MV-4-11 (cell line): Measurements from ENCODE around the gene USP35.
"Not testable (repeated sequence)": the region's sequence is repeated elsewhere in the genome, so short reads cannot be mapped to it uniquely, and the experiment has no call there.

Experiments used
- DNase-seq: peaks from one replicate; lab custom pipeline; 2025; lab: John Stamatoyannopoulos, UW

USP35 gene

GRCh38 chr11:78216021-78216420, 27.3 kb downstream of the USP35 start:
- no peak for DNase-seq

GRCh38 chr11:78216571-78217287, 28.0 kb downstream of the USP35 start:
- DNase-seq = no peak

DNA sequence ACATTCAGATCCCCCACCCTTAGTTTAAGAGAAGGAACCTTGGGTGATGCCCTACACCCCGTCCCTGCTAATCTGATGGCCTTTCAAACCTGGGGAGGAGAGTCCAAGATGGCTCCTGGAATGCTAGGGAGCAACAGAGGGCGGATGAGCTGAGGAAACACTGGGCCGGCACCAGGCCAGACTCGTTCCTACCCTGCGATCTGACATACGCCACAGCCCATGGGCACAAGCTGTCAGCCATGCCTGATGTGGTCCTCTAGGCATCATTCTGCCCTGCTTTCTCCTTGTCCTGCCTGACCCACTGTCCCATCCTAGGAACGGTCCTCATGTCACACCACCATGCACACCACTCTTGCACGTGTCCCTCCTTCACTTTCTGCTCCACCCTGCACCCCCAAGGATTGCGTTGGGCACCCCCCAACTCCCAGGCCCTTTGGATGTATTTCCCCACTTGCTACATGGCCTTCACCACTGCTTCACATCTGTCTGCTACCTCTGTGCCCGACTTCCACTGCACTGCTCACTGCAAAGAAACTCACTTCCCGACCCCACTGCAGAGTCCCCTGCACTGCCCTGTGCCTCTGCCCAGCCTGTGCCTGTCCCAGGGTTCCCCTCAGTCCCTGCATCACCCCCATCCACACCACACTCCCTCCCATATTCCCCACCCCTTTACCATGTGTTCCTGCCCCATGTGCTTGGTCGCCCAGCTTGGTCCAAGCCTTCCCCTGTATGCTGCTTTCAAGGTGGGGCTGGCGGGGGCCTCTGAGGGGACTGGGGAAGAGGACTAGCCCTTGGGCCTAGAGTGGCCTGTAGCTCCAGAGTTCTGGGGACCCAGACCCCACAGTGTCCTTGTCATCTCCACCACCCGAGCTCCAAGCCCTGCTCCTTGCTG, 29.2 kb downstream of the USP35 start:
- DNase-seq = no peak

DNA sequence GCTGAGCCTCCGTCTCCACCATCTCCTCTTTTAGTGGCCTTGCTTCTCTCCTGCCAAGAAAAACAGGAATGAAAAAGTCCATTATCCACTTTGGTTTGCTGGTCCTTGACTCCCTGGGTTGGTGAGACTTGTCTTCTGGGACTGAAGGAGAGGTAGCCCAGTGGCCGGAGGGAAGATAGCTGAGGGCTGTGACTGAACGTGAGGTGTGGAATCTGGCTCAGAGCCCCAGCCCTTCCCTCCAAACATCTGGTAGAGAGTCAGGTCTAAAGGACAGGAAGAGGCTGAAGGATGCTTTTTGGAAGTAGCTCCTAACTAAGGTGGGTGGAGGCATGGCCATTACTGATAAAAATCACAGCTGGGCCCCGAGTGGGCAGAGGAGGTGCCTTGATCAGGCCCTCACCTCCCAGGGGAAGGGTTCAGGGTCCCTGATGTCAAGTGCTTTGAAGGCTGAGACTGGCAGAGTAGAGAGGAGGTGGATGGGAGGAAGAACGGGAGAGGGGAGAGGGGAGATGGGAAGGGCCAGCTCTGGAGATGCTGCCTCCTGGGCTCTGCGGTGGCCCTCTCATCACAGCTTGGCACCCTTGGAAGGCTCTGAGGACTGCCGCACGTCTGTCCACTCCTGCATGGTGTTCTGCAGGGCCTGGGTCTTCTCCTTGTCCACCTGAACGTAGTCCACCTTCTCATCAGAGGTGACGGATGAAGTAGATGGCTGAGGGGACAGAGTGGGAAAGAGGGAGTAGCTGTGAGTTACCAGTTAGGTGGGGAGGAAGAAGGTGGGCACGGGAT, 30.2 kb downstream of the USP35 start:
- no peak for DNase-seq

DNA sequence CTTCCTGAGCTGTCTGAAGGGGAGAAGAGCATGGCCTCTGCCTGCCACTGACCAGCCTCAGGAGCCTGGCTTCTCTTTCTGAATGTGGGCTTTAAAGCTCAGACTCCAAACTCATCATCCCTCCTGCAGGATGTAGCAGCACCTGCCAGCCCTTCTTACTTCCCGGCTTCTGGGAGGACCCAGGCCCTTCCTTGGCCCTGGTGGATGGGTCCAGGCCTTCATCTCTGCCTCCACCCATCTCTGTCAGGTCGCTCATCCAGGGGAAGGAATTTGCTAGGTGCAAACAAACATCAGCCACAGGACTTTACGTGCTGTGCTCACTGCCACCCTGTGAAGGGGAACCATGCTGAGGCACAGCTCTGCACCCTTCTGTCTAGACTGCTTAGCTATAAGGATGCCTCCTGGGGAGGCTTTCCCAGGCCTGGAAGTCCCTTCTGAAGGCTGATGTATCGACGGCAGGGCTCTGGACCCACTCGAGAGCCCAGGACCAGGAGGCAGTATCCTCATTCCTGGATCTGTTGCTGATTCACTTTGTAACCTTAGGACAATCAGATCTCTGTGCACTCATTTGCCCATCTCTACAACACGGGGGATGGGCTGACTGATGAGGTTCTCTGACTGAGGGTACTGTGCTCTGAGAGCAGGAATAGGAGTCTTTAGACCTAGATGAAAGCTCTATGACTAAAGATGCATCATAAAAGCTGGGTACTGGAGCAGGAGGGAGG, 30.9 kb downstream of the USP35 start:
- DNase-seq = no peak

DNA sequence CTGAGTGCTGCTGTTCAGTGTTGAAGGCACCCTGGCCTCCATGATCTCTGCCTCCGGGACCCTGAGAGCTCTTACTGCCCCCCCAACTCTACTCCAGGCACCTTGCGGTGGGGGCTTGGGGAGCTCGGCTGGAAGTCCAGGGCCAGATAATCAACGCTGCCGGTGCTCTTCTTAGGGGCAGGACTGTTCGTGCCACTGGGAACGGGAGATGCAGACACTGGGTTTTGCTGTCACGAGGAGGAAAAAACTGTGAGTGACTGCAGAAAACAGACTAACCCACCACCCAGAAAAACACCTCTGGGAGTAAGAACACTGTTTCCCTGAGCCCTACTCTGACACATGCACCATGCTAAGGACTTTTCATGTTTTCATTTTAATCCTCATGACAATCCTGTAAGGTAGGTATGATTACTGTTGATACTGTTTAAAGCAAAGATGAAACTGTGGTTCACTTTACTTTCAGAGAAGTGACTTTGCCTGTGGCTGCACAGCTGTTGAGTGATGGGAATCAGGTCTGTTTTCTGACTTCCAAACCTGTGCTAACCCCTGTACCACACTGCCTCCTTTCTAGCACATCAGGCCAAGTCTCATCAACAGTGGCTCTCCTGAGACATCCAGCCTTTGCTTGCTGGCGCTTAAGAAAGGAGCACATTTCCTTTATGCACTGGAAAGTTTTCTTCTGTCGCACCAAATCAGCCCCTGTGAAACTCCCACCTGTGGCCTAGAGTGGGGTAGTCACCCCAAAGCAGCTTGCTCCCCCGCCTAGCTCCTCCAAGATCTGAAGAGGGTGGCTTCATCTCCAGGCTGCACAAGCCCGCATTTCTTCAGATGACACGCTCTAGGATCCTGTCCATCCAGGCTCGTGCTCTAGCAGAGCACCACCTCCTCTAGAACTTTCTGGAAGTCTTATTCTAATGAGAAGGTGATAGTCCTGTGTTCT, 31.8 kb downstream of the USP35 start:
- no peak for DNase-seq

GRCh38 chr11:78221396-78222315, 32.9 kb downstream of the USP35 start:
- DNase-seq = no peak

DNA sequence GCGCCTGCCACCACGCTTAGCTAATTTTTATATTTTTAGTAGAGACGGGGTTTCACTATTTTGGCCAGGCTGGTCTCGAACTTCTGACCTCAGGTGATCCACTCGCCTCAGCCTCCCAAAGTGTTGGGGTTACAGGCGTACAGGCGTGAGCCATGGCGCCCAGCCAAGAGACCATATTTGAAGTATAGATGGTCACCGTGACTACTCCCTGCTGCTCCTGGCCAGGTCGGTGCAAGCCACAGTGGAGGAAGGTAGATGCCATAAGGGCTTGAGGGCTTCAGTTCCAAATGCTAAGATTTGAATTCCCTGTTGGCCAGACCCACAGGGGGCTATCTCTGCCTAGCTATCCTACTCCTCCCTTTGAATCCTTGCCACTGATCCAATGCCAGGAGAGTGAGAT, 34.0 kb downstream of the USP35 start:
- not testable (repeated sequence) for DNase-seq

- DNase-seq = no peak
Measured at GRCh38 chr11:78223320-78223954, 34.7 kb downstream of the USP35 start.

DNA sequence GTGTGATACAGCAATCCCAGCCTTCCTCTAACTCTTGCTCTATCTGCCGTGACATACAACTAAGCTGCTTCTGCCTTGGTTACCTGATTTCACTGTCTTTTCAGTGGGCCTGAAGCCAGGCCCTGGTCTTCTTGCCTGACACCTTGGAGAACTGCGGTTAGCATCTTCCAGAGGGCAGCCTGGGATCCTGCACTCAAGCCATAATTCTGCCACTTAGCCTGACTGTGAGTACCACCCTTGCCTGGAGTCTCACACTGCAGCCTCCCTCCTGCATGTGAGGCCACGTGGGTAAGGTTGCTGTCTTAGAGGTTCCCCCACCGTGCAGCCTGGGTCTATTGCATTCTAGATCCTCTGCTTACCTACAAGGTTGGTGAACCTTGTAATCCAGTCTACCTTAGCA, 35.8 kb downstream of the USP35 start:
- DNase-seq = no peak

GRCh38 chr11:78224906-78225420, 36.2 kb downstream of the USP35 start:
- DNase-seq = no peak

- no peak for DNase-seq
Measured at GRCh38 chr11:78226684-78227680, 38.3 kb downstream of the USP35 start.

DNA sequence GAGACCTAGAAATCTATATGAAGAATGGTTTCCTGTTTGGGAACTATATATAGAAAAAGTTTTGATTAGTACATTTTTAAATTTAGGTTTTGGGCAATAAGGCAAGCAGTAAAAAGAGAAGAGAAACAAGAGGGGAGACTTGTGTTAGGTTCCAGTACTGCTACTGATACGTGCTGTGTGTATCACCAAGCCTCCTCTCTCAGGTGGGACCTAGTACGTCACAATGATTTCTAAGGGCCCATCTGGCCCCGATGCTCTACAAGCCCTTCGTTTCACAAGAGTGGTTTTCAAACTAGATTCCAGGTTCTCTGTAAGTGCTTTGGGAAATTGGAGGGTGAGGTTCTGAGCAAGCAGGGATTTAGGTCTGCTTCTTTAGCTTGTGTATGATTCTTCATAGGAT, 39.2 kb downstream of the USP35 start:
- peak; percentile 67 for DNase-seq

GRCh38 chr11:78228467-78228866, 39.7 kb downstream of the USP35 start:
- DNase-seq = peak; percentile 64

DNA sequence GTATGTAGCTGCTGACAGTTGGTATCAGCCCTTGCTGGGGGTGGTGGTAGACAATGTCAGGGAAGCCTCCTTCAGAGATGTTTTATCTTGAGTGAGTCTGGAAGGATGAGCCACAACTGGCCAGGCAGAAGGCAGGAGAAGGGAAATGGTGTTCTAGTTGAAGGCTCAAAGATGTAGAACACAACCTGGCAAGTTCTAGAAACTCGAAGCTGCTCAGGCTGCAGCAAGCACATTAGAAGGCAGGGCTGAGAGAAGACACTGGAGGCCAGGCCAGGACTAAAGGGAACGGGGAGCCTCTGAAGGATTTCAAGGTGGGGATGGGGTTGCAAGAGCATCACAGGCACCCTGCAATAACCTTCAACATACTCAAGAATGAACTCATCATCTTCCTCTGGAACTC, 40.4 kb downstream of the USP35 start:
- no peak for DNase-seq

DNA sequence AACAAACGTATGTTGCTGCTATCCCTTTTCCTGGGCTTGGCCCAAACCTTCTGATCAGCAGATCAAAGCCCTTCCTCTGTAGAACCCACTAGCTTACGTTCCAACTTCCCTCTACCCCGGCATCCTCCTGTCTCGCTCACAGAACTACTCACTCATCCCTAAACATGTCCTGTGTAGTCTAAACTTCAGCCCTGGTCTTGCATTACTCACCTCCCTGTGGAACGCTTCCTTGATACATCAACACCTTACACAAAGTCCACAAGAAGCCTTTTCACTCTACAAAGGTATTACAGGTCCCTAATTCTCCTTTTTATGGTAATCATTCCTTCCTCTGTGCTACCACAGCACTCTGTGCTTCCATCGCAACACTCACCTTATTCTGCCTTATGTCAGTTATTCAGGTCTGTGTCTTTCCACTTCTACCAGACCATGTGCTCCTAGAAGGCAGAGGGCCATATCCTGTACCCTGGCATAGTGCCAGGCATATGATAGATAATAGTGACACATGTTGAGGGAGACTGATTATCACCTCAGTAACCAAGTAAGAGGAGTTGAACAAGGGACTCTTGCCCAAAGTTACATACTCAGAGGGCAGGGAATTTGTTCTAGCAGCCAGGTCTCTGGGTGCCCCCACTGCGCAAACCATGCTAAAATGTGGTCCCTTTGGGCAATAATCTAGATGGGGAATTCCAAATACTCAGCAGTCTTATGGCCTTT, 41.6 kb downstream of the USP35 start:
- no peak for DNase-seq

- peak; percentile 69 for DNase-seq
Measured at GRCh38 chr11:78231962-78232501, 43.3 kb downstream of the USP35 start.
